Left ventricle myocardium inferior (tissue), 1 donor: ENCODE results near the gene KIAA1217. TPM values are rescaled to one million over a fixed set of nuclear protein-coding genes. Genes with fewer than 3 reads are reported as not detected.

Source experiments
- DNase-seq: peaks from one replicate; pipeline ENCODE4 v3.0.0-alpha.2; 2020
- H3K27ac ChIP-seq: fragments of 200-600 bp; replicated peaks from 2 replicates; pipeline ENCODE4 v1.8.0; 2021
- H3K27me3 ChIP-seq: fragments of 200-600 bp; 2 replicates; pipeline ENCODE4 v1.8.0; 2021; ENCODE audit warnings: low read depth
- H3K36me3 ChIP-seq: fragments of 200-600 bp; 2 replicates; pipeline ENCODE4 v1.8.0; 2021
- H3K4me1 ChIP-seq: fragments of 200-600 bp; 2 replicates; pipeline ENCODE4 v1.8.0; 2021
- H3K4me3 ChIP-seq: fragments of 200-600 bp; 2 replicates; pipeline ENCODE4 v1.8.0; 2021; ENCODE audit warnings: mild to moderate bottlenecking, moderate library complexity
- H3K9me3 ChIP-seq: fragments of 200-600 bp; replicated peaks from 2 replicates; pipeline ENCODE4 v1.8.0; 2021
- CTCF ChIP-seq: fragments of 200-600 bp; IDR thresholded peaks from 2 replicates; pipeline ENCODE4 v1.8.0; 2021; ENCODE audit warnings: antibody characterized with exemption, mild to moderate bottlenecking, borderline replicate concordance
- intact Hi-C: fragments of 100-400 bp; cut with micrococcal nuclease; formaldehyde crosslinking; loops from one replicate; pipeline ENCODE4 v1.11.0; 2022
- total RNA-seq: library from RNA; stranded (reverse); fragmentation: NEBNext Ultra II Directional; extraction: Animal tissue kit (Norgen Biotek cat#: 25700); gene quantifications from one replicate; pipeline ENCODE4 v1.2.1, GENCODE V29; 2021
- donor health status: DM: no; HTN: yes; CAD: no; lungs with severe emphysema.

Gene KIAA1217
- total RNA-seq, 1 donor from 2014 or later: 30.2 TPM

GRCh38 chr10:24469993-24470392 lies 261.1 kb downstream of the KIAA1217 start:
- intact Hi-C loops: no loop called here
- Histone ChIP-seq H3K27me3 (no peaks in the 10 kb centered on the region), H3K27ac (no peak overlapping the region), H3K4me3 (no peak overlapping the region), H3K4me1 (peaks cover 46% of the 10 kb centered on the region), H3K9me3 (peaks cover 6% of the 10 kb centered on the region), H3K36me3 (peaks cover 28% of the 10 kb centered on the region)
- no peak for DNase-seq
- TF ChIP-seq CTCF: no peak

GRCh38 chr10:24475598-24475997 lies 266.7 kb downstream of the KIAA1217 start:
- Histone ChIP-seq H3K9me3 (peaks cover 6% of the 10 kb centered on the region), H3K27me3 (no peaks in the 10 kb centered on the region), H3K27ac (no peak overlapping the region), H3K36me3 (peaks cover 41% of the 10 kb centered on the region), H3K4me1 (no peaks in the 10 kb centered on the region), H3K4me3 (no peak overlapping the region)
- TF ChIP-seq CTCF: no peak
- intact Hi-C loops: no loop called here
- no peak for DNase-seq

GRCh38 chr10:24476913-24477701 lies 268.2 kb downstream of the KIAA1217 start:
- no peak for TF ChIP-seq CTCF
- intact Hi-C loops: no loop called here

GRCh38 chr10:24477915-24478314 lies 269.0 kb downstream of the KIAA1217 start:
- peaks cover 32% of the 10 kb centered on the region for H3K36me3 ChIP-seq
- DNase-seq: no peak
- H3K9me3 ChIP-seq: no peaks in the 10 kb centered on the region
- peaks cover 7% of the 10 kb centered on the region for H3K4me1 ChIP-seq
- no peak for TF ChIP-seq CTCF
- intact Hi-C loops: no loop called here
- H3K27ac ChIP-seq: no peak overlapping the region
- no peak overlapping the region for H3K4me3 ChIP-seq
- no peaks in the 10 kb centered on the region for H3K27me3 ChIP-seq

More at GRCh38 chr10:24476913-24477701, 268.2 kb downstream of the KIAA1217 start:
- Histone ChIP-seq H3K27me3 (no peaks in the 10 kb centered on the region), H3K4me3 (no peak overlapping the region), H3K4me1 (peaks cover 6% of the 10 kb centered on the region), H3K36me3 (peaks cover 39% of the 10 kb centered on the region), H3K27ac (no peak overlapping the region), H3K9me3 (peaks cover 6% of the 10 kb centered on the region)
- no peak for DNase-seq

GRCh38 chr10:24479806-24480205 lies 270.9 kb downstream of the KIAA1217 start:
- no peak for TF ChIP-seq CTCF
- H3K27ac ChIP-seq: no peak overlapping the region

More at GRCh38 chr10:24479806-24480205, 270.9 kb downstream of the KIAA1217 start:
- peaks cover 22% of the 10 kb centered on the region for H3K4me1 ChIP-seq
- no peaks in the 10 kb centered on the region for H3K9me3 ChIP-seq
- H3K4me3 ChIP-seq: no peak overlapping the region
- intact Hi-C loops: no loop called here
- no peak for DNase-seq
- H3K27me3 ChIP-seq: no peaks in the 10 kb centered on the region
- H3K36me3 ChIP-seq: peaks cover 15% of the 10 kb centered on the region
